ENCODE results near the gene AARSD1. TPM values are rescaled to one million over a fixed set of nuclear protein-coding genes. Genes with fewer than 3 reads are reported as not detected.
"Not testable (repeated sequence)": the region's sequence is repeated elsewhere in the genome, so short reads cannot be mapped to it uniquely, and the experiment has no call there.

The AARSD1 gene, protein sequence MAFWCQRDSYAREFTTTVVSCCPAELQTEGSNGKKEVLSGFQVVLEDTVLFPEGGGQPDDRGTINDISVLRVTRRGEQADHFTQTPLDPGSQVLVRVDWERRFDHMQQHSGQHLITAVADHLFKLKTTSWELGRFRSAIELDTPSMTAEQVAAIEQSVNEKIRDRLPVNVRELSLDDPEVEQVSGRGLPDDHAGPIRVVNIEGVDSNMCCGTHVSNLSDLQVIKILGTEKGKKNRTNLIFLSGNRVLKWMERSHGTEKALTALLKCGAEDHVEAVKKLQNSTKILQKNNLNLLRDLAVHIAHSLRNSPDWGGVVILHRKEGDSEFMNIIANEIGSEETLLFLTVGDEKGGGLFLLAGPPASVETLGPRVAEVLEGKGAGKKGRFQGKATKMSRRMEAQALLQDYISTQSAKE
- total RNA-seq: 14.0 TPM

DNA sequence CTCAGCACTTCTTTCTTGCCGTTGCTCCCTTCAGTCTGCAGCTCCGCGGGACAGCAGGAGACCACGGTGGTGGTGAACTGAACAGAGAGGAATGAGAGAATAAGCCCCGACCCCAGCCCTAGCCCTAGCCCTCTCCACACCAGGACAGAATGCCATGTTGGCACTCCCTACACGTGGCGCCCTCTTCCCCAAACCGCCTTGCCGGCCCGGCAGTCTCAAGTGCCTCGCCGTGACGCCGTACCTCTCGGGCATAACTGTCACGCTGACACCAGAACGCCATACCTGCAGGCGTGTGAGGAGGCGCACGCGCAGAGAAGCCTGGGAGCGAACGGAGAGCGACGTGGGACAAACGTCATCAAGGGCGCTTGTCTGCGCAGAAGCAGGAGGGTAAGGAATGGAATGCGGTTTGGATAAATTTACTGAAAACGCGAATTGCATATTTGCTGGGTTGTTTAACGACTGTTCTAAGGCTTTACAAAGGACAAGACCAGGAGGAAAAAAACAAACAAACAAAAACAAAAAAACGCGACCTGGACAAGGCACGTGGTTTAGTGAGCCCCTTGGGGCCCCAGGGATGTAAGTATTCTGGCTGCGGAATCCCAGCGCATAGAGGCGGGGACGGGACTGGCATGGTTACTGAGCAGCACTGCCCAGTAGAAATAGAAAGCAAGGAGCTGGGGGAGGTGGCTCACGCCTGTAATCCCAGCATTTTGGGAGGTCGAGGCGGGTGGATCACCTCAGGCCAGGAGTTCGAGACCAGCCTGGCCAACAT is at the start of gene AARSD1:
Gene AARSD1, minus strand, starts transcription at position 294 of the 772 bp plus-strand sequence. Its CDS starts 14 bp downstream, at position 280.
- Histone ChIP-seq H3K9me3 (ENCODE audit: low read depth, low read length) (no peaks in the 10 kb centered on the region), H3K4me1 (ENCODE audit: insufficient read depth, low read length) (peaks cover 13% of the 10 kb centered on the region), H3K27me3 (ENCODE audit: insufficient read depth, low read length) (no peaks in the 10 kb centered on the region), H3K4me3 (ENCODE audit: low read length) (peak within 1 kb of the TSS; percentile 50)

DNA sequence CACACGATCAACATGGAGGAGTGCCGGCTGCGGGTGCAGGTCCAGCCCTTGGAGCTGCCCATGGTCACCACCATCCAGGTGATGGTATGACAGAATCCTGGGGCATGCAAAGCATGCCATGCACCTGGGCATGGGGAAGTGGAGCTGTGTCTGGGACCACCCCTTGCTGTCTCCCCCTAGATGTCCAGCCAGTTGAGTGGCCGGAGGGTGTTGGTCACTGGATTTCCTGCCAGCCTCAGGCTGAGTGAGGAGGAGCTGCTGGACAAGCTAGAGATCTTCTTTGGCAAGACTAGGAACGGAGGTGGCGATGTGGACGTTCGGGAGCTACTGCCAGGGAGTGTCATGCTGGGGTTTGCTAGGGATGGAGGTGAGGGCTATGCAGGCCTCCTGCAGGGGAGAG is 49.0 kb upstream of the AARSD1 start:
- H3K27me3 ChIP-seq (ENCODE audit: insufficient read depth, low read length): no peaks in the 10 kb centered on the region
- H3K4me1 ChIP-seq (ENCODE audit: insufficient read depth, low read length): peaks cover 21% of the 10 kb centered on the region
- H3K4me3 ChIP-seq (ENCODE audit: low read length): no peak overlapping the region
- H3K9me3 ChIP-seq (ENCODE audit: low read depth, low read length): no peaks in the 10 kb centered on the region

DNA sequence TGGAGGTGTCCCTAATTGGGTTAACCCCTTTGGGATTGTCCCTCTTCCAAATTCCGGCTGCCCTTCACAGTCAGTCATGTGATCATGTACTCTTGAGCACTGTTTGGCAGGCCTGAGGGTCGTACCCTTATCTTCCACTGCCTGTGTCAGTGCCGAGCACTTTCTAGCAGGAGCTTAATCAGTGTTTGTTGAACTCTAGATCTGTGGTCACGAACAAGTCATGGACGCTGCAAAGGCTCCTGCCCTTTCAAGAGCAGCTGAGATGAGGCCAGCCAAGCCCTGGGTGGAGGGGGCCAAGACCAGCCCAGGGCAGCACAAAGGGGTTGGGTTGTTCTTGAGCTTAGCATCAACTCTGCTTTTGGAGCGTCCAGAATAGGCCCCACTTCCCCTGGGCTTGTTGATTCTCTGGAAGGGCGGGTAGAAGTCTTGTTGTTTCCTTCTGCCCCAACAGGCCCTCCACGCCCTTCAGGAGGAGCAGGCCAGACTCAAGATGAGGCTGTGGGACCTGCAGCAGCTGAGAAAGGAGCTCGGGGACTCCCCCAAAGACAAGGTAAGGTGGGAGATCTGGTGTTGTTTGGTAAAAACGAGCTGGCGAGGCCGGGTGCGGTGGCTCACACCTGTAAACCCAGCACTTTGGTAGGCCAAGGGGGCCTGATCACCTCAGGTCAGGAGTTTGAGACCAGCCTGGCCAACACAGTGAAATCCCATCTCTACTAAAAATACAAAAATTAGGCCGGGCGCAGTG is 47.6 kb upstream of the AARSD1 start:
- Histone ChIP-seq H3K27me3 (ENCODE audit: insufficient read depth, low read length) (no peaks in the 10 kb centered on the region), H3K9me3 (ENCODE audit: low read depth, low read length) (no peaks in the 10 kb centered on the region), H3K4me3 (ENCODE audit: low read length) (no peak overlapping the region), H3K4me1 (ENCODE audit: insufficient read depth, low read length) (peaks cover 30% of the 10 kb centered on the region)

DNA sequence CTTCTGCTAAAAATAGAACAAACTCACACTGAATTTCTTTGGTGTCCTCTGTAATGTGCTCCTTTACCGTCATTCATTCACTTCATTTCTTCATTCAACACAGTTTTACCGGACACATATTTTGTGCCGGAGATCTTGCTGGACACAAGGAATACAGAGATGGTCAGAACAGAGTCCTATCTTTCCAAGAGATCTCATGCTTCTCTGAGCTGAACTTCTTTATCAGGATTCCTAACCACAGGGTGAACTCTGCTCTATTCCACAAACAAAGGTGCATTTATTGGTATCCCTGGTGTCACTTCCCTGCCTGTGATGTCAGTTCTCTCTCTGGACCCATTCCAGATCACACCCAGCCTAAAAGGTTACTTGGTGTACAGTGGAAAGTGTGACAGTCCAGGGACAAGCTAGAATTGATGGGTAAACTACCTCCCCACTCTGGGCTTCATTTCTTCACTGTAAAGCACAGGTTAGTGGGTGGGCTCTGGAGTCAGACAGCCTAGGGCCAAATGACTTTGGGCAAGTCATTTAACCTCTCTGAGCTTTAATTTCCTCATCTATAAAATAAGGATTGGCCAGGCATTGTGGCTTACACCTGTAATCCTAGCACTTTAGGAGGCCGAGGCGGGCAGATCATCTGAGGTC is 46.5 kb upstream of the AARSD1 start:
- Histone ChIP-seq H3K9me3 (ENCODE audit: low read depth, low read length) (no peaks in the 10 kb centered on the region), H3K4me1 (ENCODE audit: insufficient read depth, low read length) (peaks cover 36% of the 10 kb centered on the region), H3K27me3 (ENCODE audit: insufficient read depth, low read length) (no peaks in the 10 kb centered on the region), H3K4me3 (ENCODE audit: low read length) (no peak overlapping the region)

DNA sequence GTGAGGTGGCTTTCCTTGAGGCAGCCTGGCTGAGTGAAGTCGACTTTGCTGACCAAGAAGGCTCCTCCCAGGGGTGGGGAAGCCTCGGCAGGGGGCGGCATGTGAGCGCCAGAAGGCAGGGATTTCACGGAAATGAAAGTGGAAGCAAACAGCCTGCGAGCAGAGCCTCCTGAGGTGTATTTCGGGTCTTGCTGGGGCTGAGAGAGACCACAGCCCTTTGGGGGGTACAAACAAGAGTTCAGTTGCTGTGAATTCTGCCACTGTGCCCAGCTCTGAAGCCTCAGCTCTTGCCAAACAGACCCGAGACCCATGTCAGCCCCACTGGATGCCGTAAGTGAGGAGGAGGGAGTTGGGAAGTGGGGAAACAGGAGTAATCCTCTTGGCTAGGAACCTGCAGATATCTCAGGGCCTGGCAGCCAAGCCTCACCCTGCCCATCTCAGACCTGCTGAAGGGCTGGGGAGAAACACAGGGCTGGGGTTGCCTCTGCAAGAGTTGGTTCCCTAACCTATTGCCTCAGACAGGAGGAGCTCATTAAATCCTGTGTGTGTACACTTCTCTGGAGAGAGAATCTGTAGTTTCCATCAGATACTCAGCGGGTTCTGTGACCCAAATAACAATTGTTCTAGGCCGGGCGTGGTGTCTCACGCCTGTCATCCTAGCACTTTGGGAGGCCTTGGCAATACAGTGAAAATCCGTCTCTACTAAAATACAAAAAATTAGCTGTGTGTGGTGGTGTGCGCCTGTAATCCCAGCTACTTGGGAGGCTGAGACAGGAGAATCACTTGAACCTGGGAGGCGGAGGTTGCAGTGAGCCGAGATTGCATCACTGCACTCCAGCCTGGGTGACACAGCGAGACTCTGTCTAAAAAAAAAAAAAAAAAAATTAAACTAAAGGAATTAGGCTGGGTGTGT is 42.6 kb upstream of the AARSD1 start, which contains the start of gene IFI35:
Gene IFI35, plus strand, starts transcription at position 146 of the 913 bp plus-strand sequence. Its CDS starts 164 bp downstream, at position 310.
- peaks cover 35% of the 10 kb centered on the region for H3K4me1 ChIP-seq (ENCODE audit: insufficient read depth, low read length)
- H3K4me3 ChIP-seq (ENCODE audit: low read length): peak within 1 kb of the TSS; percentile 82
- no peaks in the 10 kb centered on the region for H3K27me3 ChIP-seq (ENCODE audit: insufficient read depth, low read length)
- no peaks in the 10 kb centered on the region for H3K9me3 ChIP-seq (ENCODE audit: low read depth, low read length)

DNA sequence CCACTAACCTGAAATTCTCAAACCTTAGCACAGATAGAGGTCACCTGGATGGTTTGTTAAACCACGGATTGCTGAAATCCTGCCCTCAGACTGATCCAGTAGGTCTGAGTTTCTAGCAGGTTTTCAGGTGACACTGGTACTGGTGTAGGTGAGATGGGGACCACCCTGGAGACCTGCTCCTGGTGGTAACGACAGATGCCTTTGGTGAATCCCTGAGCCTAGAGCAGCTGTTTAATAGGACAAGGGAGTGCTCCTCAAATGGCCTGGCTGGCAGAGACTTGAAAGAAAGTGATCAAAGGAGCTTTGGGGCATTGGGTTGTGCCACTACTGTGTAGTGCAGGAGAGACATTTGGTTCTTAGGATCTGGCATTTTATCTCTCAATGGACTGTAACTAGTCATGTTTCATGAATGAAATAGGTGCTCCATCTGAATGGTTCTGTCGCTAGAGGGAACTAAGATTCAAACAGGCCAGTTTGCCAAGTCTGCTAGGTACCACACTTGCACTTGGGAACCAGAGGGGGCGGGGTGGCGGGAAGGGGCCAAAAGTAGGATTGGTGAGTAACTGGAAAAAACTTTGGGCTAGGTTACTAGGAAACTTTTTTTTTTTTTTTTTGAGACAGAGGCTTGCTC is 39.4 kb upstream of the AARSD1 start:
- H3K27me3 ChIP-seq (ENCODE audit: insufficient read depth, low read length): no peaks in the 10 kb centered on the region
- H3K4me1 ChIP-seq (ENCODE audit: insufficient read depth, low read length): peaks cover 60% of the 10 kb centered on the region
- no peaks in the 10 kb centered on the region for H3K9me3 ChIP-seq (ENCODE audit: low read depth, low read length)
- no peak overlapping the region for H3K4me3 ChIP-seq (ENCODE audit: low read length)

DNA sequence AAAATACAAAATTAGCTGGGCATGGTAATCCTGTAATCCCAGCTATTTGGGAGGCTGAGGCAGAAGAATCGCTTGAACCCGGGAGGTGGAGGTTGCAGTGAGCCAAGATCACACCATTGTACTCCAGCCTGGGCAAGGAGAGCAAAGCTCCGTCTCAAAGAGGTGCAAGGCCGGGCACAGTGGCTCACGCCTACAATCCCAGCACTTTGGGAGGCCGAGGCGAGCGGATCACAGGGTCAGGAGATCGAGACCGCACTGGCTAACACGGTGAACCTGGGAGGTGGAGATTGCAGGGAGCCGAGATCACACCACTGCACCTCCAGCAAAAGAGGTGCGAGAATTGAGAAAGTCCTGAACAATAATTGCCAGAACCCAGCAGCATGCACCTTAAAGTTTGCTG is 36.6 kb upstream of the AARSD1 start:
- not testable (repeated sequence) for H3K4me3 ChIP-seq (ENCODE audit: low read length); H3K9me3 ChIP-seq (ENCODE audit: low read depth, low read length); H3K27me3 ChIP-seq (ENCODE audit: insufficient read depth, low read length)
- H3K4me1 ChIP-seq (ENCODE audit: insufficient read depth, low read length): peaks cover 47% of the 10 kb centered on the region

DNA sequence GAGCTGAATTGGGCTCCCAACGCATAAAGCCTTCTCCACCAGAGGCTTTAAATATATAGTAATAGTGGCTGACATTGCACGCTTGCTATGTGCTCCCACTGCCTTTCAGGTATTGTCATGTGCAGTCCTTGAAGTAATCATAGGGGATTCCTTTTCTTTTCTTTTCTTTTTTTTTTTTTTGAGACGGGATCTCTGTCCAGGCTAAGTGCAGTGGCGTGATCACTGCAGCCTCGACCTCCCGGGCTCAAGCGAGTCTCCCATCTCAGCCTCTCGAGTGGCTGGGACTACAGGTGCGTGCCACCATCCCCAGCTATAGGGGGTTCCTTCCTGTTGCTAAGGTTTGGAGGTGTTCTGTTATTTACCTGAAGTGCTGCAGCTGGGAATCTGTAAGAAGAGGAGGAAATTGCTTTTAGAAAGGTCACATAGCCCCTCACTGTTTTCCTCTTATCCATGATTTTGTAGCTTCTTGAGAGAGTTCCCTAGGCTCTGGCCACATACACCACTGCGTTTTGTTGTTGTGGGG is 34.8 kb upstream of the AARSD1 start:
- Histone ChIP-seq H3K9me3 (ENCODE audit: low read depth, low read length) (no peaks in the 10 kb centered on the region), H3K4me1 (ENCODE audit: insufficient read depth, low read length) (peaks cover 47% of the 10 kb centered on the region), H3K4me3 (ENCODE audit: low read length) (peak overlapping the region; percentile 97), H3K27me3 (ENCODE audit: insufficient read depth, low read length) (no peaks in the 10 kb centered on the region)

DNA sequence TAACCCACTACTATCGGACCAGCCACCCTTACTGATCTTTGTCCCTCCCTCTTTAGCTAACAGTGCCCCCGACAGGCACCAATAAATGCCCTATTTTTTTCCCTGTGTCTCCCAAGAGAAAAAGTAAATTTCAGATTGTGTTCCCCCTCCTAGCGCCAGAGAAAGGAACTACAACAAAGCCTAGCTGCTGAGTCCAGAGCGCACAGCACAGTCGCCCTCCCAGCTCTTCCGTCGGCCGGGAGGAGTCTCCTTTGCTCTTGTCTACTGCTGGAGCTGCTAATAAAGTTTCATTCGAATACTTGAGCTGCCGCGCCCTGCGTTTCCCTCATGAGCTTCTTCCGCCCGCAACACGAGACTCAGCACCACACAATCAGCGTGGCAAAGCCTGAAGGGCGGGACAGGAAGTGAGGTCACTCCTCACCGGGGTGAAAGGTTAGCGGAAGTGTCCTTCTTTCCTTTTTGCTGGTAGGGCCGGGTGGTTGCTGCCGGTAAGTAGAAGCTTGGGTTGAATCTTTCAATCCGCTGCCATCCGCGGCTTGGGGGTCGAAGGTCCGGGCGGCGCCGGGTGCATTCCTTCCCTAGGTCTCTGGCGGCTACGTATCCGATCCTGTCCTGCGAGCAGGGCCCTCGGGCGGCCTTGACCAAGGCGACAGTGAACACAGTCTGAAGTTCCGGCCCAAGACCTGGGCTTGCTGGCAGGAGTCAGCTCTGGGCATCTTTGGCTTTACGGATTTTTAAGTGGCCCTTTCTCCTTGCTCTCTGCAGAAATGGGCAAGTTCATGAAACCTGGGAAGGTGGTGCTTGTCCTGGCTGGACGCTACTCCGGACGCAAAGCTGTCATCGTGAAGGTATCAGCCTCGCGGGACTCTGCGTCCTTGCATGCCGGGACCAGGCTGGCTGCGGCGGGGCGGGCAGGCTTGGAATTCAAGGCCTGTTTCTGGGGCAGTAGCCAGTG is 34.0 kb upstream of the AARSD1 start, which contains the start of gene RPL27:
Gene RPL27, plus strand, starts transcription at position 436 of the 955 bp plus-strand sequence. Its CDS starts 332 bp downstream, at position 768.
- Histone ChIP-seq H3K9me3 (ENCODE audit: low read depth, low read length) (no peaks in the 10 kb centered on the region), H3K27me3 (ENCODE audit: insufficient read depth, low read length) (no peaks in the 10 kb centered on the region), H3K4me3 (ENCODE audit: low read length) (peak within 1 kb of the TSS; percentile 97), H3K4me1 (ENCODE audit: insufficient read depth, low read length) (peaks cover 47% of the 10 kb centered on the region)

DNA sequence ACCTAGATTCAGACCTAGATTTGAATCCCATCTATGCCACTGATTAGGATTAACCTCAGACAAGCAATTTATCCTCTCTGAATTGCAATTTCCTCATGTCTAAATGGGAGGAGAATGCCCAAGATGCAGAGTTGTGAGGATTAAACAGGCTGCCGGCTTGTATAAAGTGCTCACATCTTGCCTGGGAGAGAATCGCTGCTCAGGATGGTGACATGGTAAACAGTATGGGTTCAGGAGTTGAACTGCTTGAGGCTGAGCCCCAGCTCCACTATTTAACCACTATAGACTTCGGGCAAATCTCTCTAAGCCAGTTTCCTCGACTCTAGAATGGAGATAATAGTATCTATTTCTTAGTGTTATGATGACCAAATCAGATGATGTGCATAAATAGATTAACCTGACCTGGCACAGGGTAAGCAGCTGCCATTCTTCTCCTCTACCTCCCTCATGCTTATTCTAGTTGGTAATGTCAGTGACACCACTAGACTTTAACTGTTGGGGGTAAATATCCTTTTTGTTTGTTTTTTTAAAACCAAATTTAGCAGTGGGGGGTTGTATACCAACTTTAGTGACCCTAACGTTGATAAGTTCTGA is 33.2 kb upstream of the AARSD1 start:
- no peaks in the 10 kb centered on the region for H3K9me3 ChIP-seq (ENCODE audit: low read depth, low read length)
- H3K4me3 ChIP-seq (ENCODE audit: low read length): peak overlapping the region; percentile 97
- peaks cover 45% of the 10 kb centered on the region for H3K4me1 ChIP-seq (ENCODE audit: insufficient read depth, low read length)
- no peaks in the 10 kb centered on the region for H3K27me3 ChIP-seq (ENCODE audit: insufficient read depth, low read length)

DNA sequence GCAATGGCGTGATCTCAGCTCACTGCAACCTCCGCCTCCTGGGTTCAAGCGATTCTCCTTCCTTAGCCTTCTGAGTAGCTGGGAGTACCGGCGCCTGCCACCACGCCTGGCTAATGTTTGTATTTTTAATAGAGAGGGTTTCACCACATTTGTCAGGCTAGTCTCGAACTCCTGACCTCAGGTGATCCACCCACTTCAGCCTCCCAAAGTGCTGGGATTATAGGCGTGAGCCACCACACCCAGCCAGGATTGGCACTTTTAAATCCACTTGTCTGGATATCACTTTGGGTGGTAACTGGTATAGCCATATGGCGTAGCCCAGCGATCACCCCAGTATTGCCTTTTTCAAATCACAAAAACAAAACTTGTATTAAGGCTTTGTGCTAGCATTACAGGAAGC is 29.7 kb upstream of the AARSD1 start:
- not testable (repeated sequence) for H3K4me3 ChIP-seq (ENCODE audit: low read length); H3K27me3 ChIP-seq (ENCODE audit: insufficient read depth, low read length); H3K9me3 ChIP-seq (ENCODE audit: low read depth, low read length)
- H3K4me1 ChIP-seq (ENCODE audit: insufficient read depth, low read length): peaks cover 11% of the 10 kb centered on the region

DNA sequence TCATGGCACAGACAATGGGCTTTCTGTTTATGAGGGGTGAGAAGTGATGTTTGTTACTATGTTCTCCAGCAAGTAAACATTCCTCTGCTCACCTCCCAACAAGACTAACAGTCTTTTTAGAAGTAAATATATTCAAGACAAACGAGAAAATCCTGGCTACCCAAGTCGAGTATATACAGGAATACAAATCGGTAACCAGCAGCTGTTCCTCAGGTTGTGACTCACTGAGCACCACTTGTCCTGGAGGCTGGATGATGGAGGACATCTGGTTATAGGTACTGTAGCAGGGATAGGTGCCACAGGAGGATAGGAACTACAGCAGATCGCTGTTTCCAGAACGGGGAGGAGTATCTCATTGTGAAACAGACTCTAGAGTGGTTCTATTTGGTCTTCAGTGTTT is 28.6 kb upstream of the AARSD1 start:
- H3K27me3 ChIP-seq (ENCODE audit: insufficient read depth, low read length): no peaks in the 10 kb centered on the region

More for the DNA sequence above, 28.6 kb upstream of the AARSD1 start:
- H3K9me3 ChIP-seq (ENCODE audit: low read depth, low read length): no peaks in the 10 kb centered on the region
- peaks cover 7% of the 10 kb centered on the region for H3K4me1 ChIP-seq (ENCODE audit: insufficient read depth, low read length)
- H3K4me3 ChIP-seq (ENCODE audit: low read length): no peak overlapping the region

Measured in mononuclear cell (primary cell).